HG02588 (cell line): Measurements from ENCODE around the gene RSBN1.
A peak's percentile ranks its signal among the peaks of the same experiment; 100 is the strongest.
"Not testable (repeated sequence)": the region's sequence is repeated elsewhere in the genome, so short reads cannot be mapped to it uniquely, and the experiment has no call there.

Source experiments
- ATAC-seq: cut with Tn5 transposase; IDR thresholded peaks from one replicate; pipeline ENCODE4 v1.9.1; 2021; ENCODE audit warnings: mild to moderate bottlenecking, moderate library complexity; ENCODE audit not compliant: unreplicated experiment

The RSBN1 gene

DNA sequence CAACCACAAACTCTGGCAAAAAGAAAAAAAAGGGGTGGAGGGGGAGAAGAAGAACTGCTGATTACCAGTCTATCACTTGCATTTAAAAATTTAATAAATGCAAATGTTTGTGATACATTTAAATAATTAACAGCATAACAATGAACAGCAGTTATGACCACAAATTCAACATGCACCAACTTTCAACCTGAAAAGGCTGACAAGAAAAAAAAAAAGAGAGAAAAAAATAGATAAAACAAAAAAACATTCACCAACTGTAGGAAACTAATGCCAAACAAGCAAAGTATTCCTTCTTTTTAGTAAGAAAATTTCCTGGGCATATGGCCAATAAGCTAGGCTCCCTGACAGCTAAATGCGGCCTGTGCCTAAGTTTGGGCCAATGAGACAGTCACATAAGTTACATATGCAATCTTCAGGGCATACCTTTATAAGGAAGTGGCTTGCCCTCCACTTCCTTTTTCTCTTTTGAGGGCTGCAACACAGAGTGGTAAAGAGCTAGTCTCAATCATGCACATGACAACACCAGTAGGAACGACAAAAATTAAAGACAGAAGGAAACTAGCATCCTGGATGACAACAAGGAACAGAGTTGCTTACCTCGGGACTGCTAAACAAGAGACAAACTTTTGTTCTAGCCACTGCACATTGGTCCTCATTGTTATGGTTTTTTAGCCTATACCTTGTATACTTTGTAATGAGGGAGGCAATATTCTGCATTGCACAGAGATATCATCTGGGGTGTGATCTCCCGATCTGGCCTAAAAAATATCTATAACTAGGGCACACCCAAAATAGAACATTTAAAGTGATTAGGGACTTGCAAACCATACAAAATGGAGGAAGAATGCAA, 28.8 kb downstream of the RSBN1 start:
- peak; percentile 83 for ATAC-seq

DNA sequence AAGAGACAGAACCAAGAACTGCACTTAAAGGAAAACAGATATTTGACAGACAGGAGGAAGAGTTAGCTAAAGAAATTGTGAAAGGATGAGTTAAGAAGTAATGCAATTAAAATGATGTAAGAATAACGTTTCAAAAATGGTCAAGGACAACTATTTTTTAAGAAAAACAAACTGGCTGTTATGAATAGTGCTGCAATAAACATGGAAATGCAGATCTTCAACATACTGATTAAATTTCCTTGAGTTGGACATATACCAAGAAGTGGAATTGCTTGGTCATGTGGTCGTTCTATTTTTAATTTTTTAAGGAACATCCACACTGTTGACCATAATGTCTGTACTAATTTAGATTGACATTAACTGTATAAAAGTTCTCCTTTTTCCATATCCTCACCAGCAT, 29.9 kb downstream of the RSBN1 start:
- no peak for ATAC-seq

DNA sequence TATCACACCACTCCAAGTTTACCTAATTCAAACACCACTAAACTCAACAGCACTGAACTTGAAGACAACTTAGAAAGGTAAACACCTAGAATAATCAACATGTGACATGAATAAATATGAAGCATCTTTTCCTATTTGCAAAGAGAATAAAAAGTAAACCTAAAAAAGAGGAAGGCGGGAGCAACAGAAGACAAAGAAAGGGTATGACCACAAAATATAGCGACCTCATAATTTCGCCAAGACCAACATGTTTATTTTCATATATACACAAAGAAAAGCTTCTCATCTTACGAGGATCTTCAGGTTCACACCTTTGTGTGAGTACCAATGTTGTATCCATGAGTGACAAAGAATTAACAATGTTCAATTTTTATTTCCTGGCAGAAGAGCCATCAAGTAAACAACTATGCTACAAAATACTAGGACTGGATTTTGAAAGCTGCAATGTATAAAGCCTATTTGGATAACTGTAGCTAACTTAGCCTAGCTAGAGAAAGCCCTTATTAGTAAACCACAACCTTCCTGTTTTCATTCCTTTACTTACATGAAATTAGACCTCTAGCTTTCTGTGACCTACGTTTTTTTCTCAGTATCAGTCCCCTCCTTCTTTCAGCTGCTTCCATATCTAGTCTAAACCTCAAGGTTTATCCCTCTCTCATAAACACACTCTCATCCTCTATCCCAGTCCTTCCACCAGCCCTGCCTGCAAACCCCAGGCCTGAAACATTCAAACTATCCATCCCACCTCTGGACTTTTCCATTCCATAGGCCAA, 31.7 kb downstream of the RSBN1 start:
- peak; percentile 48 for ATAC-seq

DNA sequence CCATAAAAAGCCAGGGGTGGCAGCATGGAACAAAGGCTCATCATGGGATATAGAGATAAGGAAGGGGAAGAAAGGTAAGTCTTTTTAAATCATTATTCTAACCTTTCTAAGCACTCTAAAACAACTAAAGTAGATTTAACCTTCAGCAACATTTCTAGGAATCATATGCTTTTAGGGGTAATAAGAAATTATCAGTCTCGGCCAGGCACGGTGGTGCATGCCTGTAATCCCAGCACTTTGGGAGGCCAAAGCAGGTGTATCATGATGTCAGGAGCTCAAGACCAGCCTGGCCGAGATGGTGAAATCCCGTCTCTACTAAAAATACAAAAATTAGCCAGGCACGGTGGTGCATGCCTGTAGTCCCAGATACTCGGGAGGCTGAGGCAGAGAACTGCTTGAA, 32.7 kb downstream of the RSBN1 start:
- no peak for ATAC-seq

DNA sequence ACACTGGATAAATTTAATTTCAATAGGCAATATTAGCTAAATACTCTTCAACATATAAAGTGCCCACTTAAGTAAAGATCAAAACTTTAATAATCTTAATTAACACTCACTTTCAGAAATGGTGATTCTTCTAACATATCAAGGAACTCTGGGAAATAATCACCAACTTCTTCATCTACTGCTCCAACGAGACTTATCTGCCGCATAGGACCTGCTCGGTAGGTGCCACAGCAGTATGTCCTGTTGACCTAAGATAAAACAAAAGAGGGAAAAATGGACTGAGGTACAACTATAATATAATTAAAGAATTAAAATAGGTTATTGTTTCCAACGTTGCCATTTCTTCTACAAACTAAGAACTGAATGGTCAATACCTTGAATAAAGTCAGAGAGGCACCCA, 34.7 kb downstream of the RSBN1 start:
- ATAC-seq, result no peak

DNA sequence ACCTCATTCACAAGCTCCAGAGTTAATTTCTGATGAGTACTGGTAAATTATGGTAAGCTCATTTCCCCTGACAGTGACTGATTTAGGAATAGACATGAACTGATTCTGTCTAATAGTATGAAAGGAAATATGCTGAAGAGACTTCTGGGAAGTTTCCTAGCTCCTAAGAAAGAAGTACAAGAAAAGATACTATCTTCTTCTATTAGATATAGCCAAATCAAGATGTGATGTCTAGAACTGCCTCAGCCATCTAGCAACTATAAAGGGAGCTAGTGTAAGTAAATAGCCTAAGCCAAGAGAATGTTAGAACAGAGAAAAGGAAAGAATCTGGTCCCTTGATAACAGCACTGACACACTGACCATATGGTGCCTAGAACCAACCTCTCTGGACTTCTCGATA, 42.2 kb downstream of the RSBN1 start:
- ATAC-seq, result no peak

DNA sequence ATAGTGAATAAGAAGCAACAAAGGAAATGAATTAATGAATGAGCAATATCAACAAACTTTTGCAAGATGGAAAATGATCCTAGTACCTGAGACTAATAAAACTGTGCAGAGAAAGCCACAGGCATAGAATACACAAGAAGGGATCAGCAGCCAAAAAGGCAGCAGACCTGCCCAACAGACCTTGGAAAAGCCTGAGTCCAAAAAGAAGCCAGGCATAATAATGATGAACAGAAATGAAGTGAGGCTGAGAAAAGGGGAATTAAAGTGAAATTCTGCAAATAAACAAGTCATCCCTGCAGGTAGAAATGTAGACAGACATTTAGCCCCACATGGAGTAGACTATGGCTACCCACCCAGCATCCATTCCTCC, 42.7 kb downstream of the RSBN1 start:
- ATAC-seq, result no peak

DNA sequence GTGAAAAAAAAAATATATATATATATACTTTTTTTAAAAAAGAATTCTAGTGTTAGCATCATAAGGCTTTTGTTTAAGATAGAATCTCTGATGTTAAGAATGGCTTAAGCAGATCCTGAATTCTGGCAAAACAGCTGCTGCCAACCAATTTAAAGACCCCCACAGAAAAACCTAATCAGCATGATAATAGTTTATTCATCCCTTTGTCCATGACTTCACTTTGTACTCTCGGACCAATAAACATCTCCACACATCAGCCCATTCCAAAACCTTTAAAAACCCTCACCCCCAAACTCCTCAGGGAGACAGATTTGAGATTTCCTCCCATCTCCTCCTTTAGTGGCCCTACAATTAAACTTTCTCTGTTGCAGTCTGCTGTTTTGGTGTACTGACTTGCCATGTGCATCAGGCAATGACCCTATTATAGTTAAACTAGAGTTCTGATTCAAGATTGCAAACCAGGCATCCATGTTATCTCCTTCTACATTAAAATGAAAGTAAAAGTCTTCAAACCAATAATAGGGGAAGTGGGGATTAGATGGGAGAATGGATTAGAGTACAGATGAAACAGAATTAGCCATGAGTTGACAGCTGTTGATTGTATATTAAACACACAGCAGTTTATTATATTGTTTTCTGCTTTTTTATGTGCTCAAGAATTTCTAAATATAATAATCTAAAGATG, 43.2 kb downstream of the RSBN1 start:
- no peak for ATAC-seq

DNA sequence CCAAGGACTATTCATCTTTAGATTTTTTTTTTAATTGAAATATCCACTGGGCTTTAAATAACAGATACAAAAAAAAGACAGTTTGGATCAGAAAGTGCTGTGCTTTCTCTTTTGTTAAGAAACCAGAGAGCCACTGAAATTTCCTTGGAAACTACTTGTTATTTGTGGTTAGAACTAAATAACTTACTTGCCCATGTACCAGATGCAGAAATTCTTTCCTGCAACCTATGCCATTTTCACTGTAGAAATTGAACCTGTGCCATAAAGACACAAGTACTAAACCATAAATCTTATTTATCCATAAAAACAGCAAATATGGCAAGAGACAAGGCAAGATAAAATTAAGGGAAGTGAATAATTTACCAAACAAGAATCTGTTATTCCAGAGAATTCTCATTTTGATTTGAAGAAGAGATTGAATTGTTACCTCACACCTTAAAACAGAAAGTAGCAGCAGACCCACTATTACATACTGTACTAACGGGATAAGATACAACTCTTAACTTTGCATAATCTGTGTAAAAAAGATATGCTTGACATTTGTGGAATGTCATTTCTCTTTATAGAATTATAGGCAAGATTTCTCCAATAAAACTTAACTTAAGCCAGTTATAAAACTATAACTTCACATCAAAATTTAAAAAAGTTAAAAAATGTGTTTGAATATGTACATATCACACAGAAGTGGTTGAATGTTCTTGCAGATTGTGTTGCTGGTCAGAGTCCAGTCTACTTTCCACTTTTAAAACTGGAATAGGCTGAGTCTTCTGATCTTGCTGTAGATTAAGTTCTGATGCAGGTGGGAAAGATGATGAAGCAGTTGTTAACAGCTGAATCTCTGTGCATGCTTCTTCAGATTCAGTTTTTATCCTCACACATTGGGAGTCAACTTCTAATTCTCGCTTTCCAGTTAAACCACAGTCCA, 46.7 kb downstream of the RSBN1 start:
- no peak for ATAC-seq

DNA sequence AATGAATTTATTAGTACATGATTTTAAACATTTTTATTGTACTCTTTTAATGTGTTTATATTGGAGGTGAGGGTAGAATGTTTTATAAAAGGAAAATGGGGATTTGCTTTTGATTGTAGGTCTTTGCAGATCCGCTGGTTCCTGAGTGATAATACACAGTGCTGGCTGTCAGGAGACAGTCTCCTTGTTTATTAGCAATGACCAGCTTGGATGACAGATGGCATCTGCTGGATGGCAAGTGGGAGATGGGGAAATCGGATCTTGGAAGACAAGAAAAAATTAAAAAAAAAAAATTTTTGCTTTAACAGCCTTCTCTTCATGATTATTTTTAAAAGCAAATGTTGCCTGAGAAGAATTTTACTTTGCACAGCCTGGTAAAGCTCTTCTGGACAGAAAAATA, 48.6 kb downstream of the RSBN1 start:
- no peak for ATAC-seq

DNA sequence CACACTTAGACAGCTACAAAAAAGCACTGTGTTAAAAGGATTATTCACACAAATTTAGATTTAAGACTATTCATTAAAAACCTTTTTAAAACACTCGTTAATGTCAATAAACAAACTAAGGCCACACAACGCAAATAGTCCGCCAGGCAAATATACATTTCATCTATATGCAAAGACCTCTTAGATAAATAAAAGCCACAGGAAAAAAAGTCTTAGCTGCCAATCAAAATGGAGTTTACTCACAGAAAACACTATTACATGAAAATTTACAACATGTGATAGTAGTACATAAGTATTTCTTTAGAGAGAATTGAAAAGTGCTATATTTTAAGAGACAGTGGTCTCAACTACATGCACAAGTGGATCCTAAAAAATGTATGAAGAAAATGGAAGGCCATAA, 50.3 kb downstream of the RSBN1 start:
- ATAC-seq, result no peak

DNA sequence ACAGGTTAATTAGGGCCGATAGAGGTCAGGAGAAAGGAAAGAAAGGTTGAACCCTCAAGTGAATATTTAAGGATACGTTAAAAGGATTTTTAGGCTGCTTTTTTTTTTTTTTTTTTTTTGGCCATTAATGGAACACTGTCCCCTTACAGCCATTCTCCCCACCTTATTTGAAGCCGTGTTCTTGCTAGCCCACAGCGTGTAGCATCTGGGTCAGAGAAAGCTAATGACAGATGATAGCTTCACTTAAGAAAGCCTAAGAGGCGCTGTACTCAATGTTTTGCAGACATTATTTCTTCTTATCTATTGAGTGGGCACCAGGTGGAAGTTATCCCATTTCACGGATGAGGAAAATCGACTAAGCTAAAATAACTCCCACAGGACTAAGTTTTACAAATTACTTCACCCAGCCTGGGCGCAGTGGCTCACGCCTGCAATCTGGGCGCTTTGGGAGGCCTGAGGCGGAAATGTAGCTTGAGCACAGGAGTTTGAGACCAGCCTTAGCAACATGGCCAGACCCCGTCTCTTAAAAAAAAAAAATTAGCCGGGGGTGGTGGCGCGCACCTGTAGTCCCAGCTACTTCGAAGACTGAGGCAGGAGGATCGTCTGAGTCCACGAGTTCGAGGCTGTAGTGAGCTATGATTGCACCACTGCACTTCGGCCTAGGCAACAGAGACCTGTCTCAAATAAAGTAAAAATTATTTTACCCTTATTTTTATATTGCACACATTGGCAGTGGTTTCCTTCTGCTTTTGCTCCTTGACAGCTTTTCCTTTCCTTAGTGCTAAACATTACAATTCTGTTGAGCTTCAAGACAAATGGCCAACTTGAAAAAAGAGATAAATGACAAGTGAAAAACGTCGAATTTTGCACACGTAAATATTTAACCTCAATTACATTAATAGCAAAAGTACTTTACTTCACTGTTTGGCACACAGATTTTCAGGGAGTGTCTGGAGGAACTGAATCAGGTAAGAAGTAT, 51.9 kb downstream of the RSBN1 start:
- no peak for ATAC-seq

DNA sequence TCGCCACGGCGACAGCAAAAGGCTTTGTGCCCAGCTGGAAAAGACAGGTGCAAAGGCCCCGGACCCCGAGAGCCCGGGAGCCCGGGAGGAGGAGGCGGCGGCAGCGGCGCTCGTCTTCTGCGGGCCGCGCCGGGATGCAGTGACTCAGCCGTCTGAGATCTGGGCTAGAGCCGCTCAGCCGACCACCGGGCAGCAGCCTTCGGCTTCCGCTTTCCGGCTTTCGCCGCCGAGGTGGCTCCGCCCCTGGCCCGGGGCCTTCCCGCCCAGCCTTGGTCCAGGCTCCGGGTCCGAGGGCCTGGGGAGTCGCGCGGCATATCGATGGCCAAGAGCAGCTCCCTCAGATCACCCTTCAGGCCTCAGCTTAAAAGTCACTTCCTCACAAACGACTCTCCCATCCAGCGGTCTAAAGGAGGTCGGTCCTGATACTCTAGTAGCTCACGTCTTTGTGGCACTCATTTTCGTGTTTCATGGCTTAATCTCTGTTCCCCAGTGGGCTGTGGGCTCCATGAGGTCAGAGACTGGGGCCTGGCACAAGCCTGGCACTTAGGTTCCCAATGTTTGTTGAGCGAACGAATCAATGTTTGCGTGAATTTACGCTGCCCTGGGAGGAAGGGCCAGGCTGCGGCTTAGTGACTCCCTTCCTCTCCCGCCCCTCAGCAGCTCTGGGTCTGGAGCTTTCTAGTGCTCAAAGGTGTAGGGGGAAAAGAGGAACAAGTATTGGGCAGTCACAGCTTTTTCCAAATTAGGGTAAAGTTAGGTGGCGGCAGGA, 52.8 kb downstream of the RSBN1 start, which contains the start of gene PHTF1:
TSS of gene PHTF1 (minus strand) at position 154 of the 769 bp plus-strand sequence. CDS start 783 bp downstream, outside the sequence.
- ATAC-seq, result peak; percentile 85

DNA sequence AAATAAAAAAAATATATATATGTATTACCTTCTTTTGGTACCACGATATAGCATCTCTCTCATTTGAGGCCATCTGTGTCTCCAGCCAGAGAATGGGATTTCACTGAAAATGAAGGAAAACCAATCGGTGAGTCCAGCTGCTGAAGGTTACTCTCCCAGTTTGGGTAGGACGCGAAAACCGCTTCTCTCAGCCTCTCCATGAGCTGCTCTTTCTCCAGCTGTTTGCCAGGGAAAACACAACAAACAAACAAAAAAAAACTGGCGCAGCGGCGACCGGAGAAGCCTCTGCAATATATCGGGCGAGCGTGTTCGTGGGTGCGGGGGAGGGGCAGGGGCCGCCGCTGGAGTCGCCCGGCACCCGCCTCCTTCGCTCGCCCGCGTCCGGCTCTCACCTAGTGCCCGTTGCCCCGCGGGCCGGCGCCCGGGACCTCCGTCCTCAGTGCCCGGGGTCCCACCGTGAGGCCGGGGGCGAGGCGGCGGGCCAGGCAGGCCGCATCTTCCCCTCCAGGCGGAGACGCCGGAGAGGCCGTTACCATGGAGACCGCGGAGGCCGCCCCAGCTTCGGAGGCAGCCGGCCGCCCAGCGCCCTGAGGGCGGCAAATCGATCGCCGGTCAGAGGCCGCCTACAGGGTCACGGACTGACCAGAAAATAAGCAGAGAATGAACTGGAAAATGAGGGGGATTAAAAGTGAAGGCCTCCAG, 53.5 kb downstream of the RSBN1 start:
- peak; percentile 61 for ATAC-seq

DNA sequence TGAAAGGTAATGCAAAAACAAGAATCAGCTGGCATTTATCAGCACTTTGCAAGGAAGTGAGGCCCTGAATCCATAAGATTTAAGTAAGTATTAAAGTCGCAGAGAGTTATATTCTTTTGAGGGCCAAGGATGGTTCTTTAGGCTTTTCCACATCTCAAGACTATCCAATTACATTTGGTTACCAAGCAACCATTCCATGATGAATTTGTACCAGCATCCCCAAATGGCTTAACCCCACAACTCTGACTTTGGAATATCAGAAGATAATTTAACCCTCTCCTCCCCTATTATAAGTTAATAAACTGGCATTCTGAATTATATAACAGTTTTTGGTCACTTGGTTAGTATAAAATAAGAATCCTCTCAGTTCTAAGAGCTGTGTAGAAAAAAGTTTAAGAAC, 55.8 kb downstream of the RSBN1 start:
- no peak for ATAC-seq

DNA sequence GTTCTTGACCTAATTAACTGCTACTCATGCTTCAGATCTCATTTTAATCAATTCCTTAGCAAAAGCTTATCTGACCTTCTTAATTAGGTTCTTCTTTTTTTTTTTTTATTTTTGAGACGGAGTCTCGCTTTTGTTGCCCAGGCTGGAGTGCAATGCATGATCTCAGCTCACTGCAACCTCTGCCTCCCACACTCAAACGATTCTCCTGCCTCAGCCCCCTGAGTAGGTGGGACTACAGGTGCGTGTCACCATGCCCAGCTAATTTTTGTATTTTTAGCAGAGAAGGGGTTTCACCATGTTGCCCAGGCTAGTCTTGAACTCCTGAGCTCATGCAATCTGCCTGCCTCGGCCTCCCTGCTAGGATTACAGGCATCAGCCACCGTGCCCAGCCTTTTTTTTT, 58.9 kb downstream of the RSBN1 start:
- not testable (repeated sequence) for ATAC-seq

DNA sequence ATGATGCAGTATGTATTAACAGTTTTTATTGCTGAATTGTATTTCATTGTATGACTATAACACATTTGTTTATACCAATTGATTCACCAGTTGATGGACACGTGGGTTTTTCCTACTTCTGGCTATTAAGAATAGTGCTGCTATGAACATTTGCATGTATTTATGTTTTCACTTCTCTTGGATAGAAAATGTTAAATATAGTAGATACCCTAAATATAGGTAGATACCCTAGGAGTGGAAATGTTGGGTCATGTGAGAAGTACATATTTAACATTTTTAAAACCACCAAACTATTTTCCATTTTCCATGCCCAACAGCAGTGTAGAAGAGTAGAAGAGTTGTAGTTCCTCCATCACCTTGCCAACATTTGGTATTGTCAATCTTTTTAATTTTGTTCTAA, 60.8 kb downstream of the RSBN1 start:
- ATAC-seq, result no peak

DNA sequence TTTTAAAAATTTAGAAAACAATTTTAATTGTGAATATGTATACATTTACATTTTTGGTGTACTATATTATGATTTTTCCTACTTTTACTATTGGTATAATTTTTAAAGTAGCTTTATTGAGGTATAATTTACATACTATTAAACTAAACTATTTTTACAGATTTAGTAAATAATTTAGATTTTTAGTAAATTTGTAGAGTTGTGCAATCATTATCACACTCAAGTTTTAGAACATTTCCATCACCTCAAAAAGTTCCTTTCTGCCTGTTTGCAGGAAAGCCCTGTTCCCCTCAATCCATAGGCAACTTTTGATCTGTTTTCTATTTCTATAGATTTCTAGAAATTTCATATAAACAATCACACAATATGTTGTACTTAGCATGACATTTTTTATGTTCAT, 61.2 kb downstream of the RSBN1 start:
- ATAC-seq, result no peak
